Measurements from ENCODE around the gene GAS7.

DNA sequence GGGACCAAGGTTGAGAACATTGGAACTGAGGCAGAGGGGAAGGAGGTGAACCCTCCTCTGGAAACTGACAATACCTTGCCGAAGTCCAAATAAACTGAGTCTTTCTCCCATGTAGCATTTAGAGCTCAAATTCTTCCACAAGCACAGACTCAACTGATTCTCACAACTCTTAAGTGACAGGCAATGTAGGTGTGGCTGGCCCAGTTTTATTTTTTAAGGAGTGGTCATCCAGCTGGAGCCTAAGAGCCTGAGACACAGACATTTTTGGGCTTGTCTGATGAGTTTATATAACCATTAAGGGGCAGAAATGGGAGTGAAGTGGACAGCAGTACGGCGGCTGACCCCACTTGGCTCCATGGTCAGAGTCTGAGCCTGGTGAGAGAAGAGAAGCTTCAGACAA is 304.2 kb downstream of the GAS7 start:
- TF ChIP-seq EP300 (IDR thresholded peaks at IDR 0.05) (no peak), POLR2A (IDR thresholded peaks at IDR 0.05) (no peak)
- TF ChIP-seq, protein P1, sequence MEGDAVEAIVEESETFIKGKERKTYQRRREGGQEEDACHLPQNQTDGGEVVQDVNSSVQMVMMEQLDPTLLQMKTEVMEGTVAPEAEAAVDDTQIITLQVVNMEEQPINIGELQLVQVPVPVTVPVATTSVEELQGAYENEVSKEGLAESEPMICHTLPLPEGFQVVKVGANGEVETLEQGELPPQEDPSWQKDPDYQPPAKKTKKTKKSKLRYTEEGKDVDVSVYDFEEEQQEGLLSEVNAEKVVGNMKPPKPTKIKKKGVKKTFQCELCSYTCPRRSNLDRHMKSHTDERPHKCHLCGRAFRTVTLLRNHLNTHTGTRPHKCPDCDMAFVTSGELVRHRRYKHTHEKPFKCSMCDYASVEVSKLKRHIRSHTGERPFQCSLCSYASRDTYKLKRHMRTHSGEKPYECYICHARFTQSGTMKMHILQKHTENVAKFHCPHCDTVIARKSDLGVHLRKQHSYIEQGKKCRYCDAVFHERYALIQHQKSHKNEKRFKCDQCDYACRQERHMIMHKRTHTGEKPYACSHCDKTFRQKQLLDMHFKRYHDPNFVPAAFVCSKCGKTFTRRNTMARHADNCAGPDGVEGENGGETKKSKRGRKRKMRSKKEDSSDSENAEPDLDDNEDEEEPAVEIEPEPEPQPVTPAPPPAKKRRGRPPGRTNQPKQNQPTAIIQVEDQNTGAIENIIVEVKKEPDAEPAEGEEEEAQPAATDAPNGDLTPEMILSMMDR (IDR thresholded peaks at IDR 0.05), result no peak
